Measurements from ENCODE around the gene GPR75. TPM values are rescaled to one million over a fixed set of nuclear protein-coding genes. Genes with fewer than 3 reads are reported as not detected.
"Not testable (repeated sequence)": the region's sequence is repeated elsewhere in the genome, so short reads cannot be mapped to it uniquely, and the experiment has no call there.

Gene GPR75
- total RNA-seq, 2 donors from 2014 or later = 1.3 to 1.6 TPM

DNA sequence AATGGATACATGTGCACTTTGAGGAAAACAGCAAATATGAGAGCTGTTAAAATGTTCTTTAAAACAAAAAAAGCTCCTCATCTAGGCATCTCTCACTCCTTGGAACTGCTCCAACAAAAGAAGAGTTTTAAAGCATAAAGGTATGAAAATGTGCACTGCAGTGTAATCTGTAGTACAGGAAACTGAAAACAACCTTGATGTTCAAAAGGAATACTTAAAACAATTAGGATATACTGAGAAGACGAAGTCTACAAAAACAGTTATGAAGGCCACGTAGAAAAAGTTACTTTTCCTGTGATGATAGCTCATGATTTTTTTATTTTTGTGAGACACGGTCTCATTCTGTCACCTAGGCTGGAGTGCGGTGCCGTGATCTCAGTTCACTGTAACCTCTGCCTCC lies 2.1 kb upstream of the GPR75 start:
- intact Hi-C loops (cut with DNase I) = no loop called here
- DNase-seq (no peak), ATAC-seq (no peak)

DNA sequence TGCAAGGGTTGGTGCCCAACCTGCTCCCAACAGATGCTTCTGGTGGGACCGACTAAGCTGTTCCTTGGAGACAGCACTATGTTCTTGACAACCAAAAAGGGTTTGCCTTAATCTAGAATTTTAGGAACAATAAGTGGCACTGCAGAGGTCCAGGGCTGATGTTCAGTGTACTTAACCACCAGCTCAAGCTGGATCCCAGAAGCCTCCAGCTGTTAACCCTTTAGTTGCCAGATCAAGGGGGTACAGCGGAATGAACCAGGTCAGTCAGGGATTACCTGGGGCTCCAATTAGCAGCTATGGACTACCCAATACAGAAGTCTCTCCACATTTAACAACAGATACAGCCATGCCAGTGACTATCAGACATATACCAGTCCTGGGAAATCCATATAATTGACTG lies 3.5 kb downstream of the GPR75 start:
- intact Hi-C loops (cut with DNase I) = no loop called here
- DNase-seq = no peak
- no peak for ATAC-seq

DNA sequence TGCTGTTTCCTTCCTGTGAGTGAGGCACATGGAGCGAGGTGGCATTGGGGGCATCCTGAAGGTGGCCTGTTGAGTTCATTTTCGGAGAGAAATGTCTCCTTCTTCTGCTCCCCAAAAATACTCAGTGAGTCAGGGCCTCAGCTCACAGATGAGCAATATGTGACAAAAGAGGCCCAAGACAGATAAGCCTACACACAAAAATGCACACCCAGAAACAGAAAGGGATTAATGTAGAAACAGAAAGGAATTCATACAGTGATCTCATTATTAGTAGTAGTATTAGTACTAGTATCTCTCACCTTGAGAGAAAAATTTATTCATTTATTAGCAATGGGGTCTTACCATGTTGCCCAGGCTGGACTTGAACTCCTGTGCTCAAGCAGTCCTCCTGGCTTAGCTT lies 5.1 kb downstream of the GPR75 start:
- ATAC-seq (no peak), DNase-seq (no peak)
- intact Hi-C loops (cut with DNase I) = no loop called here

DNA sequence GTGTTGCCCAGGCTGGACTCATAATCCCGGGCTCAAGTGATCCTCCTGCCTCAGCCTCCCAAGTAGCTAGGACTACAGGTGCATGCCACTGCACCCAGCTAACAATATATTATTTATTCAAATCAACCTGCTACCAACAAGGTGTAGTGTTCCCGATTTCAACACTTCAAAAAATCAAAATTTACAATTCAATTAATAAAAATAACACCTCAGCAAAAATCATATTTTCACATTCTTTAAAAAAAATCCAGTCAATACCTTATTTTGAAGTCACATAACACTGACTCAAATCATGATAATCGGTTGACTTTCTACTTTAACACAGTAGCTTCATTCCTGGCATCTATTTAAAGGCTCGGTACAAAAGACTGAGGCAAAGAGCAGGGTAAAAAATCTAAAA lies 7.2 kb downstream of the GPR75 start:
- intact Hi-C loops (cut with DNase I) = no loop called here
- ATAC-seq = no peak
- no peak for DNase-seq

- DNase-seq; intact Hi-C loops (cut with DNase I): not testable (repeated sequence)
- ATAC-seq = peak in 1 of 2 donors; percentile 72
Observed at GRCh38 chr2:53851052-53851757, 8.6 kb downstream of the GPR75 start.

- ATAC-seq (no peak), DNase-seq (no peak)
- intact Hi-C loops (cut with DNase I) = no loop called here
Observed at GRCh38 chr2:53848062-53848461, 11.7 kb downstream of the GPR75 start.

GRCh38 chr2:53843595-53843994 lies 16.2 kb downstream of the GPR75 start:
- ATAC-seq = no peak
- intact Hi-C loops (cut with DNase I) = no loop called here
- DNase-seq = no peak

GRCh38 chr2:53842891-53843290 lies 16.9 kb downstream of the GPR75 start:
- DNase-seq = no peak
- ATAC-seq = no peak
- intact Hi-C loops (cut with DNase I) = no loop called here

DNA sequence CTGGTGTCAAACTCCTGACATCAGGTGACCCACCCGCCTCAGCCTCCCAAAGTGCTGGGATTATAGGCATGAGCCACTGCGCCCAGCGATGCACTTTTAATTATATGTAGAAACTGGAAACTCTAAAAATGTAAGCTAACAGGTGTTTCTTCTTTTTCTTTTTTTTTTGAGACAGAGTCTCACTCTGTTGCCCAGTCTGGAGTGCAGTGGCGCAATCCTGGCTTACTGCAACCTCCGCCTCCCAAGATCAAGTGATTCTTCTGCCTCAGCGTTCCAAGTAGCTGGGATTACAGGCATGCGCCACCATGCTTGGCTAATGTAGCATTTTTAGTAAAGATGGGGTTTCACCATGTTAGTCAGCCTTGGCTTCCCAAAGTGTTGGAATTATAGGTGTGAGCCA lies 18.1 kb downstream of the GPR75 start:
- intact Hi-C loops (cut with DNase I); ATAC-seq; DNase-seq: not testable (repeated sequence)

DNA sequence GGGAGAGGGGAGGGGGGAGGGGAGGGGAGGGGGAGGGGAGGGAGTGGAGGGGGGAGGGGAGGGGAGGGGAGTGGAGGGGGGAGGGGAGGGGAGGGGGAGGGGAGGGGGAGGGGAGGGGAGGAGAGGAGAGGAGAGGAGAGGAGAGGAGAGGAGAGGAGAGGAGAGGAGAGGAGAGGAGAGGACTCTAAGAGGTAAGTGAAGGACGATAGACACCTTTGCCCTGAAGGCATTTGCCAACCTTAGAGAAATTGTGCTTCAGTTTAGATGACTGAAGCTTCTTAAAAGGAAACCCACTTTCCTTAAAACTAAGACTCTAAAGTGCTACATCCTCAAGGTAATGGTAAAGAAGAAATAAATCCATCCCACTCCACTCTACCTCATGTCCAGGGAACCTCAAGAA lies 19.2 kb downstream of the GPR75 start:
- no peak for ATAC-seq
- no peak for DNase-seq
- intact Hi-C loops (cut with DNase I) = no loop called here

- intact Hi-C loops (cut with DNase I); ATAC-seq; DNase-seq: not testable (repeated sequence)
Observed at GRCh38 chr2:53829980-53830290, 29.8 kb downstream of the GPR75 start.

DNA sequence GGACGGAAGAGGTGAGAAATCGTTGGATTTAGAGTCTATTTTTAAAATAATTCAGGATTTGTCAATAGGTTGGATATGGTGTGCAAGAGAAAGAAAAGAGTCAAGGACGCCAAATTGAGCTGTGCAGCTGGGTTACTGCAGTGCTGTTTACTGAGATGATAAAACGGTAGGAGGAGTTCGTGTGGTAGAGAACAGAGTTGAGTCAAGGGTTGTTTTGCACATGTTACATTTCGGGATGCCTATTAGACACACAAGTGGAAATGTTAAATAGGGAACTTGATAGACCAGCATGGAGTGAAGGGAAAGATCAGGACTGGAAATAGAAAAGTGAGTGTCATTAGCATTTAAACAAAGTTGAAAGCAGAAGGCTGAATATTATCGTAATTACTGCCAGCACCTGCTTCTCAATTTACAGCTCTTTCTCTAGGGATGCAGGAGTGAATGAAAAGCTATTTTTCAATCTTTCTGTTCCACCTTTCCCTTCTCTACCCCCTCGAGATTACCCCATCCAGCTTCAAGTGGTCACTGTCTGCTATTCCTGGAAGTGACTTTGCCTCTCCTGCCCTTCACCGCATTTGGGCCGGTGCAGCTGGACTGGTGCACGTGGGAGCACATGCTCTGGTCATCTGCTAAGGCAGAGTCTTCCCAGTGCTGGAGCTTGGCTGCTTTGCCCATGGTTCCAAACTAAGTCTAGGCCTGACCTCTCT lies 30.3 kb downstream of the GPR75 start:
- ATAC-seq = peak in 1 of 2 donors; percentile 47
- no peak for DNase-seq
- intact Hi-C loops (cut with DNase I) = no loop called here

DNA sequence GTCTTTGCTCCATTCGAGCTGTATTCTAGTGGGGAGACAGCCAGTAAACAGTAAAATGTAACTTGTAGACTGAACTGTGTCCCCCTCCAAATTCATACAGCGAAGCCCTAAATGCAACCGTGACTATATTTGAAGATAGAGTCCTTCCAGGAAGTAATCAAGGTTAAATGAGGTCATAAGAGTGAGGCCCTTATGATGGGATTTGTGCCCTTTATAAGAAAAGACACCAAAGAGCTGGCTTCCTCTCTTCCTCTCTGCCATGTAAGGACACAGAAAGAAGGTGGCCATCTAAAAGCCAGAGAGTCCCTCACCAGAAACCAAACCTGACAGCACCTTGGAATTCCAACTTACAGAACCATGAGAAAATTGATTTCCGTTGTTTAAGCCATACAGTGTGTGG lies 31.4 kb downstream of the GPR75 start:
- intact Hi-C loops (cut with DNase I) = no loop called here
- DNase-seq (no peak), ATAC-seq (no peak)

DNA sequence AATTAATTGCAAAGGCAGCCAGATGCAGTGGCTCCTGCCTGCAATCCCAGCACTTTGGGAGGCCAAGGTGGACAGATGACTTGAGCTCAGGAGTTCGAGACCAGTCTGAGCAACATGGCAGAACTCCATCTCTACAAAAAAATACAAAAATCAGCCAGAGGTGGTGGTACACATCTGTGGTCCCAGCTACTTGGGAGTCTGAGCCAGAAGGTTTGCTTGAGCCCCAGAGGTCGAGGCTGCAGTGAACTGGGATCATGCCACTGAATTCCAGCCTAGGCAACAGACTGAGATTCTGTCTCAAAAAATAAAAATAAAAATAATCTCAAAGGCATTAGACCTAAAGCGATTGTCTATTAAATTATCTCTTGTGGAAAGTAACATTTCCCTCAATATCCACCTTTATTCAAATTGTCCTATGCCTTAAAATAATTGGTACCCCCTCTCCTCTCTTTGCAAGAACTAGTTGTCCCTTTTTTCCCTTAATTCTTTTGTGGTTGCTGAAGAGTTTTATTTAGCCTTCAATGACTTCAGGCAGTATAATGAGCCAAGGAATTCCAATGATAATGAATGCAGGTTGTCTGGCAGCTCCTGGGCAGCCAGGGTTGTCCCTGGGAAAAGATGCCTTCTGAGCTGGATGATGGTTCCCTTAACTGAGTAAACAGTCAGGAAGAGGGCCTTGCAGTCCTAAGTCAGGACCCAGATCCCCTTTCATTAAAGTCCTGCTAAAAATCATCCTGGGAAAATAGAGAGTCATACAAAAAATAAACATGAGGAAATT lies 32.2 kb downstream of the GPR75 start:
- ATAC-seq (peak; percentile 31 to 64), DNase-seq (no peak)
- intact Hi-C loops (cut with DNase I) = no loop called here

- no peak for DNase-seq
- ATAC-seq = peak; percentile 25 to 59
- intact Hi-C loops (cut with DNase I) = no loop called here
Observed at GRCh38 chr2:53826587-53827397, 33.0 kb downstream of the GPR75 start.

DNA sequence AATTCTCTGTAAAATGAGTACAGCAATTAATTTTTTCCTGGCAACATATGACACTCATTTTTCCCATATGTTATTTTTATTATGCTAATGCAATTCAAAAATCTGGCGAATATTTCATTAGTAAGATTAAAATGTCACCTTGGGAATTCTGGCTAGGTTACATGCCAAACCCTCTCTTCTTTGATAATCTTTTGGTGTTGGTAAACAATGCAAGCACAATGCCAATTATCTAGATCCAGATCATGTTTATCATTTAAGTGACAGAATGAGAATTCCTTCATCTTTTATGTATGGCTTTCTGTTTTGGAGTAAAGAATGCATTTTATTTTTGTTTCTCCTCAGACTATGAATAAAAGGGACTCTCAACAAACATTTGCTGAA lies 33.7 kb downstream of the GPR75 start:
- intact Hi-C loops (cut with DNase I) = no loop called here
- no peak for DNase-seq
- ATAC-seq = no peak

GRCh38 chr2:53823639-53824038 lies 36.1 kb downstream of the GPR75 start:
- DNase-seq; ATAC-seq; intact Hi-C loops (cut with DNase I): not testable (repeated sequence)

- ATAC-seq (no peak), DNase-seq (no peak)
- intact Hi-C loops (cut with DNase I) = no loop called here
Observed at GRCh38 chr2:53821810-53822209, 38.0 kb downstream of the GPR75 start.

- no peak for ATAC-seq
- no peak for DNase-seq
- intact Hi-C loops (cut with DNase I) = no loop called here
Observed at GRCh38 chr2:53820711-53821110, 39.1 kb downstream of the GPR75 start.

GRCh38 chr2:53820048-53820447 lies 39.7 kb downstream of the GPR75 start:
- DNase-seq = no peak
- ATAC-seq = no peak
- intact Hi-C loops (cut with DNase I) = no loop called here

Measured in left cardiac atrium (tissue), 4 donors.